GM12878 (cell line): ENCODE results near the gene CIB2.

ENCODE experiments used
- ASH2L ChIP-seq: fragments of 300-600, 200-600 bp; sonication (generic); IDR thresholded peaks from 2 replicates; pipeline ENCODE4 v1.6.1; 2017; ENCODE audit warnings: low read depth, mild to moderate bottlenecking, borderline replicate concordance
- CBX3 ChIP-seq: fragments of 200-600 bp; sonication (generic); IDR thresholded peaks from 2 replicates; pipeline ENCODE4 v1.6.1; 2016; ENCODE audit warnings: low read depth, borderline replicate concordance
- EZH2 ChIP-seq: IDR thresholded peaks from 2 replicates; pipeline ENCODE4 v1.6.1; 2012; ENCODE audit warnings: low read depth, mild to moderate bottlenecking, control low read depth, inconsistent platforms, low read length, borderline replicate concordance; ENCODE audit not compliant: control insufficient read depth
- HDGF ChIP-seq: fragments of 450-650 bp; IDR thresholded peaks from 2 replicates; pipeline ENCODE4 v1.6.1; 2016; ENCODE audit warnings: antibody characterized with exemption
- KDM1A ChIP-seq: fragments of 200-600 bp; sonication (generic); IDR thresholded peaks from 2 replicates; pipeline ENCODE4 v1.6.1; 2016; ENCODE audit warnings: borderline replicate concordance
- POLR2A ChIP-seq: IDR thresholded peaks from 2 replicates; pipeline ENCODE4 v1.6.1; 2011; ENCODE audit warnings: low read depth, mild to moderate bottlenecking, low read length
- YY1 ChIP-seq: IDR thresholded peaks from 2 replicates; pipeline ENCODE4 v1.6.1; 2011; ENCODE audit warnings: low read depth, mild to moderate bottlenecking, low read length
- TF ChIP-seq, protein P1 (sequence below): IDR thresholded peaks from 2 replicates; pipeline ENCODE4 v1.6.1; 2012; ENCODE audit warnings: low read depth, low read length, improper control_type of control experiment
- TF ChIP-seq, protein P2 (sequence below), 3 experiments: IDR thresholded peaks in 2 of 3; conservative IDR thresholded peaks in 1 of 3; 2 replicates each; pipeline ENCODE4 v1.5.1; 2011; ENCODE audit warnings: low read depth in 3 of 3, low read length in 3 of 3, mild to moderate bottlenecking in 3 of 3, control low read depth in 2 of 3, moderate library complexity in 2 of 3, inconsistent platforms in 1 of 3, mixed read lengths in 1 of 3; ENCODE audit not compliant: control insufficient read depth in 2 of 3, insufficient read depth in 1 of 3; ENCODE audit errors: extremely low read depth in 1 of 3
- TF ChIP-seq, protein P3 (sequence below): IDR thresholded peaks from 2 replicates; pipeline ENCODE4 v1.6.1; 2011; ENCODE audit warnings: low read depth, low read length, improper control_type of control experiment, borderline replicate concordance
- TF ChIP-seq, protein P4 (sequence below): IDR thresholded peaks from 2 replicates; pipeline ENCODE4 v1.6.1; 2012; ENCODE audit warnings: mild to moderate bottlenecking, low read depth, low read length

DNA sequence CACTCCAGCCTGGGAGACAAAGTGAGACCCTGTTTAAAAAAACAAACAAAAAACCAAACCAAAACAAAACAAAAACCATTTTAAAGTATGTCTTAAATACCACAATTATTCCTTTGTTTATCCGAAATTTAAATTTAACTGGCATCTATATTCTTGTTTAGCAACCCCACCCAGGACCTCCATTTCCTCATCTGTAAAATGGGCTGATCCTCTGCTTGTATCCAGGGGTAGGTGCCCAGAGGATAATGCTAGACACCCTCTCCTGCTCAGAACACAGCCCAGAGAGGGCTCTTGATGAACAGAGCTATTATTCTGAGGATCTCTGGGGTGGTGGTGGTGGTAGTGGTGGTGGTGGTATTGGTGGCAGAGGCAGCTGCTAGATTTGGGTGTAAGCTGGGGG lies 29.0 kb downstream of the CIB2 start:
- TF ChIP-seq, protein P1, sequence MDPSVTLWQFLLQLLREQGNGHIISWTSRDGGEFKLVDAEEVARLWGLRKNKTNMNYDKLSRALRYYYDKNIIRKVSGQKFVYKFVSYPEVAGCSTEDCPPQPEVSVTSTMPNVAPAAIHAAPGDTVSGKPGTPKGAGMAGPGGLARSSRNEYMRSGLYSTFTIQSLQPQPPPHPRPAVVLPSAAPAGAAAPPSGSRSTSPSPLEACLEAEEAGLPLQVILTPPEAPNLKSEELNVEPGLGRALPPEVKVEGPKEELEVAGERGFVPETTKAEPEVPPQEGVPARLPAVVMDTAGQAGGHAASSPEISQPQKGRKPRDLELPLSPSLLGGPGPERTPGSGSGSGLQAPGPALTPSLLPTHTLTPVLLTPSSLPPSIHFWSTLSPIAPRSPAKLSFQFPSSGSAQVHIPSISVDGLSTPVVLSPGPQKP, result no peak
- TF ChIP-seq CBX3 (no peak), POLR2A (no peak), KDM1A (no peak), EZH2 (no peak), HDGF (no peak), YY1 (no peak), ASH2L (no peak)
- TF ChIP-seq, protein P2, sequence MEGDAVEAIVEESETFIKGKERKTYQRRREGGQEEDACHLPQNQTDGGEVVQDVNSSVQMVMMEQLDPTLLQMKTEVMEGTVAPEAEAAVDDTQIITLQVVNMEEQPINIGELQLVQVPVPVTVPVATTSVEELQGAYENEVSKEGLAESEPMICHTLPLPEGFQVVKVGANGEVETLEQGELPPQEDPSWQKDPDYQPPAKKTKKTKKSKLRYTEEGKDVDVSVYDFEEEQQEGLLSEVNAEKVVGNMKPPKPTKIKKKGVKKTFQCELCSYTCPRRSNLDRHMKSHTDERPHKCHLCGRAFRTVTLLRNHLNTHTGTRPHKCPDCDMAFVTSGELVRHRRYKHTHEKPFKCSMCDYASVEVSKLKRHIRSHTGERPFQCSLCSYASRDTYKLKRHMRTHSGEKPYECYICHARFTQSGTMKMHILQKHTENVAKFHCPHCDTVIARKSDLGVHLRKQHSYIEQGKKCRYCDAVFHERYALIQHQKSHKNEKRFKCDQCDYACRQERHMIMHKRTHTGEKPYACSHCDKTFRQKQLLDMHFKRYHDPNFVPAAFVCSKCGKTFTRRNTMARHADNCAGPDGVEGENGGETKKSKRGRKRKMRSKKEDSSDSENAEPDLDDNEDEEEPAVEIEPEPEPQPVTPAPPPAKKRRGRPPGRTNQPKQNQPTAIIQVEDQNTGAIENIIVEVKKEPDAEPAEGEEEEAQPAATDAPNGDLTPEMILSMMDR (IDR thresholded peaks at IDR 0.05 in 2 of 3, conservative IDR thresholded peaks at IDR 0.05 in 1 of 3; ENCODE audit: control insufficient read depth in 2 of 3, extremely low read depth in 1 of 3, insufficient read depth in 1 of 3, low read depth in 3 of 3, low read length in 3 of 3), result no peak
- TF ChIP-seq, protein P3, sequence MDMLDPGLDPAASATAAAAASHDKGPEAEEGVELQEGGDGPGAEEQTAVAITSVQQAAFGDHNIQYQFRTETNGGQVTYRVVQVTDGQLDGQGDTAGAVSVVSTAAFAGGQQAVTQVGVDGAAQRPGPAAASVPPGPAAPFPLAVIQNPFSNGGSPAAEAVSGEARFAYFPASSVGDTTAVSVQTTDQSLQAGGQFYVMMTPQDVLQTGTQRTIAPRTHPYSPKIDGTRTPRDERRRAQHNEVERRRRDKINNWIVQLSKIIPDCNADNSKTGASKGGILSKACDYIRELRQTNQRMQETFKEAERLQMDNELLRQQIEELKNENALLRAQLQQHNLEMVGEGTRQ, result no peak
- TF ChIP-seq, protein P4, sequence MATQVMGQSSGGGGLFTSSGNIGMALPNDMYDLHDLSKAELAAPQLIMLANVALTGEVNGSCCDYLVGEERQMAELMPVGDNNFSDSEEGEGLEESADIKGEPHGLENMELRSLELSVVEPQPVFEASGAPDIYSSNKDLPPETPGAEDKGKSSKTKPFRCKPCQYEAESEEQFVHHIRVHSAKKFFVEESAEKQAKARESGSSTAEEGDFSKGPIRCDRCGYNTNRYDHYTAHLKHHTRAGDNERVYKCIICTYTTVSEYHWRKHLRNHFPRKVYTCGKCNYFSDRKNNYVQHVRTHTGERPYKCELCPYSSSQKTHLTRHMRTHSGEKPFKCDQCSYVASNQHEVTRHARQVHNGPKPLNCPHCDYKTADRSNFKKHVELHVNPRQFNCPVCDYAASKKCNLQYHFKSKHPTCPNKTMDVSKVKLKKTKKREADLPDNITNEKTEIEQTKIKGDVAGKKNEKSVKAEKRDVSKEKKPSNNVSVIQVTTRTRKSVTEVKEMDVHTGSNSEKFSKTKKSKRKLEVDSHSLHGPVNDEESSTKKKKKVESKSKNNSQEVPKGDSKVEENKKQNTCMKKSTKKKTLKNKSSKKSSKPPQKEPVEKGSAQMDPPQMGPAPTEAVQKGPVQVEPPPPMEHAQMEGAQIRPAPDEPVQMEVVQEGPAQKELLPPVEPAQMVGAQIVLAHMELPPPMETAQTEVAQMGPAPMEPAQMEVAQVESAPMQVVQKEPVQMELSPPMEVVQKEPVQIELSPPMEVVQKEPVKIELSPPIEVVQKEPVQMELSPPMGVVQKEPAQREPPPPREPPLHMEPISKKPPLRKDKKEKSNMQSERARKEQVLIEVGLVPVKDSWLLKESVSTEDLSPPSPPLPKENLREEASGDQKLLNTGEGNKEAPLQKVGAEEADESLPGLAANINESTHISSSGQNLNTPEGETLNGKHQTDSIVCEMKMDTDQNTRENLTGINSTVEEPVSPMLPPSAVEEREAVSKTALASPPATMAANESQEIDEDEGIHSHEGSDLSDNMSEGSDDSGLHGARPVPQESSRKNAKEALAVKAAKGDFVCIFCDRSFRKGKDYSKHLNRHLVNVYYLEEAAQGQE, result no peak
